Measurements from ENCODE around the gene CHRNA10.
"Not testable (repeated sequence)": the region's sequence is repeated elsewhere in the genome, so short reads cannot be mapped to it uniquely, and the experiment has no call there.

Gene CHRNA10

DNA sequence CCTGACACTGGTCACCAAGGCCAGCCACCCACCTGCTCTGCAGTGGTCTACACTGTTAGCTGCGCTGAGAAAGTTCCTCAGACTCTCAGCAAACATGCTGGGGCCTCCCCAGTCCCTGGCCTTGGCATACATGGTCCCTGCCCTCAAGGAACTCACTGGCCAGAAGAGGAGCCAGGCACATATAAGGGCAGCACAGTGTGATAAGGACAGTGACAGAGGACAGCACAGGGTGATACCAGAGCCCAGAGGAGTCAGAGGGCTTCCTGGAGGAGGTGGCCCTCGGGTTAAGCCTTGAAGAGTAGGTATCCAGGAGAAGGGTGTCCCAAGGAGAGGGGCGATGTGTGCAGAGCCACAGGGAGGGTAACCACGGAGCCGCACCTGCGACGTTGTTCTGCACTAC, 25.6 kb downstream of the CHRNA10 start:
- no peak for DNase-seq (ENCODE audit: low read depth)
- TF ChIP-seq POLR2A (IDR thresholded peaks at IDR 0.05; ENCODE audit: extremely low read depth, insufficient read length) (no peak), MYC (IDR thresholded peaks at IDR 0.05; ENCODE audit: low read depth, low read length) (no peak)
- TF ChIP-seq, protein P1, sequence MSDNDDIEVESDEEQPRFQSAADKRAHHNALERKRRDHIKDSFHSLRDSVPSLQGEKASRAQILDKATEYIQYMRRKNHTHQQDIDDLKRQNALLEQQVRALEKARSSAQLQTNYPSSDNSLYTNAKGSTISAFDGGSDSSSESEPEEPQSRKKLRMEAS (IDR thresholded peaks at IDR 0.05; ENCODE audit: low read depth, low read length), result no peak
- TF ChIP-seq, protein P2, sequence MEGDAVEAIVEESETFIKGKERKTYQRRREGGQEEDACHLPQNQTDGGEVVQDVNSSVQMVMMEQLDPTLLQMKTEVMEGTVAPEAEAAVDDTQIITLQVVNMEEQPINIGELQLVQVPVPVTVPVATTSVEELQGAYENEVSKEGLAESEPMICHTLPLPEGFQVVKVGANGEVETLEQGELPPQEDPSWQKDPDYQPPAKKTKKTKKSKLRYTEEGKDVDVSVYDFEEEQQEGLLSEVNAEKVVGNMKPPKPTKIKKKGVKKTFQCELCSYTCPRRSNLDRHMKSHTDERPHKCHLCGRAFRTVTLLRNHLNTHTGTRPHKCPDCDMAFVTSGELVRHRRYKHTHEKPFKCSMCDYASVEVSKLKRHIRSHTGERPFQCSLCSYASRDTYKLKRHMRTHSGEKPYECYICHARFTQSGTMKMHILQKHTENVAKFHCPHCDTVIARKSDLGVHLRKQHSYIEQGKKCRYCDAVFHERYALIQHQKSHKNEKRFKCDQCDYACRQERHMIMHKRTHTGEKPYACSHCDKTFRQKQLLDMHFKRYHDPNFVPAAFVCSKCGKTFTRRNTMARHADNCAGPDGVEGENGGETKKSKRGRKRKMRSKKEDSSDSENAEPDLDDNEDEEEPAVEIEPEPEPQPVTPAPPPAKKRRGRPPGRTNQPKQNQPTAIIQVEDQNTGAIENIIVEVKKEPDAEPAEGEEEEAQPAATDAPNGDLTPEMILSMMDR (IDR thresholded peaks at IDR 0.05; ENCODE audit: low read depth, low read length), result no peak
- H3K4me3 ChIP-seq (ENCODE audit: low read depth, low read length), result no peak overlapping the region

DNA sequence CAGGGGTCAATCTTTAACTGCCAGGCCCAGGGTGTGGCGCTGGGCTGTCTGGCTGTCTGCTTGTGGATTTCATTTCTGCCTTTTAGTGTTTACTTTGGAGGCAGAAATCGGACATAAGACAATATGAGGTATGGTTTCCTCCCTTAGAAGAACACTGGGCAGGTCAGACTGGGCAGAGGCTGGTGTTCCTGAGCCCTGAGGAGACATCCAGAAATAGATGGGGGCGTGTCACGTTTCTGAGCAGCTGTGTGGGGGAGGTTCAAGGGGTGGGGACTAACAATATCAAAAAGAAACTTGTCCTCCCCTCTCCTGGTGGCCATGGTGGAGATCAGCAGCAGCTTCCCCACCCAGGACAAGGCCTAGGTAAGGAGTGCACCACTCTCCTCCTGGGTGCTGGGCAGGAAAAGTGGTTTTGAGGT, 26.4 kb downstream of the CHRNA10 start, which contains the start of gene ART1:
Gene ART1 (plus strand): TSS at position 312 of the 419 bp plus-strand sequence. CDS start 14,086 bp downstream, outside the sequence.
- no peak within 1 kb of the TSS for H3K4me3 ChIP-seq (ENCODE audit: low read depth, low read length)
- TF ChIP-seq, protein P2 (IDR thresholded peaks at IDR 0.05; ENCODE audit: low read depth, low read length), result no peak
- no peak for TF ChIP-seq MYC (IDR thresholded peaks at IDR 0.05; ENCODE audit: low read depth, low read length)
- no peak for TF ChIP-seq POLR2A (IDR thresholded peaks at IDR 0.05; ENCODE audit: extremely low read depth, insufficient read length)
- TF ChIP-seq, protein P1 (IDR thresholded peaks at IDR 0.05; ENCODE audit: low read depth, low read length), result no peak
- DNase-seq (ENCODE audit: low read depth), result peak; percentile 21

DNA sequence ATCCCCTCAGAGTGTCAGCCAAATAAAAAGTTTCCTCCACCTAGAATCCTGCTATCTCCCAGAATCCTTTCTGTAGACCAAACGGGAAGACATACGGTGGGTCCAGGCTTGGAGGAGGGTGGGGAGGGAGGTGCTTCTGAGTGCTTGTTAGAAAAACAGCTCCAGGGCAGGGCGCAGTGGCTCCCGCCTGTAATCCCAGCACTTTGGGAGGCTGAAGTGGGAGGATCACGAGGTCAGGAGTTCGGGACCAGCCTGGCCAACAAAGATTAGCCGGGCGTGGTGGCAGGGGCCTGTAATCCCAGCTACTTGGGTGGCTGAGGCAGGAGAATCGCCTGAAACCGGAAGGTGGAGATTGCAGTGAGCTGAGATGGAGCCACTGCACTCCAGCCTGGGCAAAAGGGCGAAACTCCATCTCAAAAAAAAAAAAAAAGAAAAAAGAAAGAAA, 28.1 kb downstream of the CHRNA10 start:
- DNase-seq (ENCODE audit: low read depth); H3K4me3 ChIP-seq (ENCODE audit: low read depth, low read length): not testable (repeated sequence)

DNA sequence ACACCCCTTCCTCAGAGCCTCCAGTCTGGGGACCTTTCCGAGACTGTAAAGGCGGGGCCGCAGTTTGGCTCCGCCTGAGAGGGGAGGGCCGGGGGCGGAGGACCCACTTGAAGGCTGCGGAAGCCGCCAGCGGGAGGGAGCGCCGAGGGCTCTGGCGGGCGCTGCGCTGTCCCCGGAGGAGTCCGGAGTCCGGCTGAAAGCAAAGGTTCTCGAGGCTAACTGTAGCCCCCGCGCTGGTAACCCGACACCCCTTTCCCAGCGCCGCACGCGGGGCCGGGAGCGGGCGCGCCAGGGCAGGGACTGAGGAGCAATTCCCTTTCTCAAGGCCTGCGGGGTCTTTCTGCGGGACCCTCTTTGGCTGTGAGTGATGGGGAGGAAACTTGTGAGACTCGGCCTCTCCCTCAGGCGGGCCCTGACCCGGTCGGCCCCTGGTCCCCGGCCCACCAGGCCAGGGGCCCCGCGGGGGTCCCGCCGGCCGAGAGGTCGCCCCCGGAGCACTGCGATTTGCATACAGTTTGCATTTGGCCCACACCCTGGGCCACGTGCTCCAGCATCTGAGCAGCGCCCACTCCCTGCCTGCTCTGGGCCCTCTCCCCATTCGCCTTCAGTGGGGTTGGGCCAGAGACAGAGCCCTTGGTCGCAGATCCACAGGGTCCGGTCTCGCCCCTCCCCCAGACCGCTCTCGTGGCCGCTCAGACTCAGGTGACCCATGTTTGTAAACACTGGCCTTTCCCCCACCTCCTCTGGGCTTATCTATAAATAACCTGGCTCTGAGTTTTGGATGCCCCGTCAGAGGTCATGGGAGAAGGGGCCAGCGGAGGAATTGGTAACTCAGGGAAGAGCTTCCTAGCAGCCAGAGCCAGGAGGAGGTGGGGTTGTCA, 28.9 kb downstream of the CHRNA10 start:
- no peak overlapping the region for H3K4me3 ChIP-seq (ENCODE audit: low read depth, low read length)
- TF ChIP-seq POLR2A (IDR thresholded peaks at IDR 0.05; ENCODE audit: extremely low read depth, insufficient read length), result no peak
- TF ChIP-seq, protein P2 (IDR thresholded peaks at IDR 0.05; ENCODE audit: low read depth, low read length), result no peak
- TF ChIP-seq MYC (IDR thresholded peaks at IDR 0.05; ENCODE audit: low read depth, low read length), result no peak
- DNase-seq (ENCODE audit: low read depth), result peak; percentile 65

DNA sequence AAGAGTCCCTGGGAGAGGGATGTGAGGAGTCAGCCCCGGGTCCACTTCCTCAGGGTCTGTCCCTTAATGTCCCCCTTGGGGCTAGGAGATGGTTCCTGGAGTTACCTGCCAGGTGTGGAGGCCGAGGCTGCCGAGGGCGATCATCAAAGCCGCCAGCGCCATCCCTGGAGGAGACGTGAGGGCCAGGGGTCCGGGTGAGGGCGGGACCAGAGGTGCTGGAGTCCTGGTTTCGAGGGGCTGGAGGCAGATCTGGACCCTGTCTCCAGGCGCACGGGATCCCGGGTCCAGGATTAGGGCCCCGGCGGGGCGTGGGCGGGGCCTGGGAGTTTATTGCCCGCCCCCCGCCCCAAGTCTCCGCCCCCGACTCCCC, 29.5 kb downstream of the CHRNA10 start, which contains the start of gene ART5:
Gene ART5 (minus strand): TSS at position 292 of the 370 bp plus-strand sequence. CDS start 130 bp downstream, at position 162.
- H3K4me3 ChIP-seq (ENCODE audit: low read depth, low read length), result no peak within 1 kb of the TSS
- TF ChIP-seq, protein P1 (IDR thresholded peaks at IDR 0.05; ENCODE audit: low read depth, low read length), result no peak
- TF ChIP-seq POLR2A (IDR thresholded peaks at IDR 0.05; ENCODE audit: extremely low read depth, insufficient read length) (no peak), MYC (IDR thresholded peaks at IDR 0.05; ENCODE audit: low read depth, low read length) (no peak)
- TF ChIP-seq, protein P2 (IDR thresholded peaks at IDR 0.05; ENCODE audit: low read depth, low read length), result no peak
- no peak for DNase-seq (ENCODE audit: low read depth)

DNA sequence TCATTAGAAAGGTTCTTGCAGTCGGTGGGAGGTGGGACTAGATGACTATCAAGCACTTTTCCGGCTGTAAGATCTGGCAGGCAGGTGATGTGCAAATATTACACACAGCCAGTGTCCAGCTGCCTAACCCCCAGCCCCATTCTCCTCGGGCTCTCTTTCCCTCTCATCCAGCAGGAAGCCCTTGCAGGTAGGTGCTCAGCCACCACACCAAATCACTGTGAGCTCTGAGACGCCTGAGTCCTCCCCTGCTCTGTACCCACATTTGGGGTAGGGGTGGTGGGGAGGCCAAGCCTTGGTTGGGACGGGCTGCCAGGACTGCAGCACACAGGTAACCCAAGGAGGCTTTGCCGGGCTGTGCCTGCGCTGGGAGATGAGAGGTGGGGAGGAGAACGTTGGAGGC, 30.0 kb downstream of the CHRNA10 start:
- H3K4me3 ChIP-seq (ENCODE audit: low read depth, low read length), result no peak overlapping the region
- no peak for TF ChIP-seq POLR2A (IDR thresholded peaks at IDR 0.05; ENCODE audit: extremely low read depth, insufficient read length)
- TF ChIP-seq, protein P1 (IDR thresholded peaks at IDR 0.05; ENCODE audit: low read depth, low read length), result no peak
- no peak for TF ChIP-seq MYC (IDR thresholded peaks at IDR 0.05; ENCODE audit: low read depth, low read length)
- TF ChIP-seq, protein P2 (IDR thresholded peaks at IDR 0.05; ENCODE audit: low read depth, low read length), result no peak
- no peak for DNase-seq (ENCODE audit: low read depth)

Data from NB4 (cell line).